K562 (cell line): ENCODE results near the gene KRTAP13-1. TPM values are rescaled to one million over a fixed set of nuclear protein-coding genes. Genes with fewer than 3 reads are reported as not detected.

Experiments
- ATAC-seq: fragments of 200-7000 bp; cut with Tn5 transposase; 3 replicates; pipeline ENCODE4 v1.9.1; 2020; ENCODE audit warnings: moderate library complexity
- BruUV-seq: library from RNA; stranded (reverse); fragments of 400-500 nt; replicated peaks from 2 replicates; lab custom pipeline; 2021; lab: Mats Ljungman, UMichigan
- CTCF ChIA-PET: fragments of 300-600 bp; formaldehyde crosslinking; extraction: SDS; loops from one replicate; lab custom pipeline; 2021; ENCODE audit warnings: low intra/inter-chr PET ratio; lab: Yijun Ruan, JAX
- POLR2A ChIA-PET: fragments of 300-600, 350-650 bp; sonication (Branson Sonifier 250); formaldehyde crosslinking; extraction: SDS; loops from one replicate; lab custom pipeline; 2021; ENCODE audit warnings: antibody characterized with exemption, inconsistent platforms; lab: Yijun Ruan, JAX
- DNase-seq, 4 experiments: peaks; one replicate each; pipeline versions ENCODE4 v3.0.0 to v3.0.0-alpha.2; 2011 to 2018; ENCODE audit warnings: low spot score in 3 of 4, mixed read lengths in 3 of 4; ENCODE audit errors: extremely low read depth in 1 of 4
- FAIRE-seq: peaks from 2 replicates; lab custom pipeline; 2011; peaks lifted over from hg19 to GRCh38; lab: Jason Lieb, UNC
- H2AFZ ChIP-seq: 2 replicates; pipeline ENCODE4 v1.6.0; 2011; ENCODE audit warnings: low read depth, low read length, control low read depth, inconsistent platforms
- H3K27ac ChIP-seq: fragments of 200-600 bp; 3 replicates; pipeline ENCODE4 v1.8.0; 2011; ENCODE audit warnings: low read depth, mild to moderate bottlenecking, control low read depth, inconsistent platforms, low read length, moderate library complexity, mixed read lengths; ENCODE audit errors: extremely low read depth
- H3K27me3 ChIP-seq, 2 experiments: fragments of 300-600 bp in 1 of 2; 2 replicates in 1 of 2; 3 replicates in 1 of 2; pipeline versions ENCODE4 v1.6.0 to v1.8.0; 2011; ENCODE audit warnings: inconsistent platforms in 2 of 2, low read length in 2 of 2, mild to moderate bottlenecking in 1 of 2, mixed read lengths in 1 of 2, moderate library complexity in 1 of 2; ENCODE audit not compliant: control insufficient read depth in 2 of 2, insufficient read depth in 2 of 2
- H3K36me3 ChIP-seq: fragments of 300-600 bp; 3 replicates; pipeline ENCODE4 v1.8.0; 2011; ENCODE audit warnings: mild to moderate bottlenecking, low read length, inconsistent platforms; ENCODE audit not compliant: control insufficient read depth, insufficient read depth
- H3K4me1 ChIP-seq, 2 experiments: fragments of 200-600 bp in 1 of 2; replicated peaks in 1 of 2; 2 replicates in 1 of 2; 3 replicates in 1 of 2; pipeline versions ENCODE4 v1.5.1 to v1.8.0; 2011; ENCODE audit warnings: inconsistent platforms in 2 of 2, low read length in 2 of 2, mild to moderate bottlenecking in 1 of 2, mixed read lengths in 1 of 2, moderate library complexity in 1 of 2; ENCODE audit not compliant: control insufficient read depth in 2 of 2, insufficient read depth in 2 of 2
- H3K4me2 ChIP-seq: 2 replicates; pipeline ENCODE4 v1.6.1; 2011; ENCODE audit warnings: low read length, control low read depth, inconsistent platforms, mixed read lengths; ENCODE audit not compliant: insufficient read depth
- H3K4me3 ChIP-seq: fragments of 200-600 bp; sonication (generic), shearing (Covaris generic); 2 replicates; pipeline ENCODE4 v1.5.1; 2016; ENCODE audit warnings: control low read depth, inconsistent platforms
- H3K79me2 ChIP-seq: fragments of 200-600 bp; 3 replicates; pipeline ENCODE4 v1.8.0; 2011; ENCODE audit warnings: low read length, inconsistent platforms; ENCODE audit not compliant: control insufficient read depth, insufficient read depth
- H3K9ac ChIP-seq, 2 experiments: 2 replicates each; pipeline versions ENCODE4 v1.6.0 to v1.6.1; 2011; ENCODE audit warnings: low read depth in 2 of 2, low read length in 2 of 2, control low read depth in 1 of 2, inconsistent platforms in 1 of 2, mild to moderate bottlenecking in 1 of 2, mixed read lengths in 1 of 2; ENCODE audit not compliant: insufficient read depth in 1 of 2
- H3K9me1 ChIP-seq: one replicate; pipeline ENCODE4 v1.6.0; 2011; ENCODE audit warnings: inconsistent platforms, mild to moderate bottlenecking, low read length, moderate library complexity; ENCODE audit not compliant: control insufficient read depth, insufficient read depth
- H3K9me3 ChIP-seq: replicated peaks from 2 replicates; pipeline ENCODE4 v1.5.1; 2011; ENCODE audit warnings: low read depth, low read length, inconsistent platforms; ENCODE audit not compliant: control insufficient read depth, insufficient read depth
- H4K20me1 ChIP-seq: replicated peaks from 2 replicates; pipeline ENCODE4 v1.6.1; 2011; ENCODE audit warnings: low read length, inconsistent platforms, mixed read lengths; ENCODE audit not compliant: control insufficient read depth, insufficient read depth
- ARID3B ChIP-seq: fragments of 250-450 bp; sonication (Bioruptor Pico); IDR thresholded peaks from 2 replicates; pipeline ENCODE4 v1.4.0; 2020; ENCODE audit warnings: borderline replicate concordance
- BRCA1 ChIP-seq, 2 experiments: fragments of 450-650 bp in 1 of 2; sonication (generic) in 1 of 2; formaldehyde crosslinking in 1 of 2; IDR thresholded peaks; 2 replicates each; pipeline versions ENCODE4 v1.5.0 to v1.6.1; 2017 to 2020; ENCODE audit warnings: mild to moderate bottlenecking in 1 of 2, missing genetic modification reagents in 1 of 2
- FOXA3 ChIP-seq, 2 experiments: fragments of 450-650 bp in 1 of 2; sonication (generic) in 1 of 2; formaldehyde crosslinking; IDR thresholded peaks in 1 of 2; conservative IDR thresholded peaks in 1 of 2; 2 replicates each; pipeline versions ENCODE4 v1.4.0 to v1.8.0; 2020 to 2022; ENCODE audit warnings: mild to moderate bottlenecking in 2 of 2, missing genetic modification reagents in 1 of 2
- HMG20B ChIP-seq: fragments of 250-450 bp; sonication (Bioruptor Pico); IDR thresholded peaks from 2 replicates; pipeline ENCODE4 v1.5.0; 2021; ENCODE audit warnings: mild to moderate bottlenecking
- HNRNPL ChIP-seq: fragments of 200-400 bp; formaldehyde crosslinking; IDR thresholded peaks from 2 replicates; pipeline ENCODE4 v1.6.1; 2017; ENCODE audit warnings: low read depth, mild to moderate bottlenecking, low read length
- MCM2 ChIP-seq: fragments of 450-650 bp; IDR thresholded peaks from 2 replicates; pipeline ENCODE4 v1.6.1; 2017; ENCODE audit warnings: low read depth, mild to moderate bottlenecking
- MLX ChIP-seq, 2 experiments: fragments of 450-650 bp in 1 of 2; sonication (generic) in 1 of 2; formaldehyde crosslinking; conservative IDR thresholded peaks; 2 replicates each; pipeline versions ENCODE4 v1.4.0 to v1.8.1; 2020 to 2022; ENCODE audit warnings: mild to moderate bottlenecking in 1 of 2, missing genetic modification reagents in 1 of 2
- MTA3 ChIP-seq: fragments of 450-650 bp; formaldehyde crosslinking; IDR thresholded peaks from 2 replicates; pipeline ENCODE4 v1.6.1; 2017; ENCODE audit warnings: mild to moderate bottlenecking, borderline replicate concordance
- POU5F1 ChIP-seq: fragments of 150-350 bp; IDR thresholded peaks from 2 replicates; pipeline ENCODE4 v1.6.1; 2014; ENCODE audit warnings: borderline replicate concordance, low read length, low read depth, mild to moderate bottlenecking; ENCODE audit not compliant: partially characterized antibody
- RBBP5 ChIP-seq: fragments of 200-600 bp; sonication (generic); IDR thresholded peaks from 2 replicates; pipeline ENCODE4 v1.6.1; 2012; ENCODE audit warnings: borderline replicate concordance, mild to moderate bottlenecking, low read length, control low read depth, inconsistent platforms; ENCODE audit not compliant: insufficient read depth, poor library complexity, severe bottlenecking
- RBM25 ChIP-seq: fragments of 200-400 bp; formaldehyde crosslinking; IDR thresholded peaks from 2 replicates; pipeline ENCODE4 v1.6.1; 2018; ENCODE audit warnings: low read length, low read depth, moderate library complexity; ENCODE audit not compliant: severe bottlenecking
- SETDB1 ChIP-seq: IDR thresholded peaks from one replicate; pipeline ENCODE4 v1.6.1; 2012; ENCODE audit warnings: low read length, control low read depth, inconsistent platforms
- TCFL5 ChIP-seq: fragments of 250-450 bp; sonication (Bioruptor Pico); conservative IDR thresholded peaks from 2 replicates; pipeline ENCODE4 v1.6.1; 2021; ENCODE audit warnings: mild to moderate bottlenecking, moderate library complexity, matching md5 sums
- VEZF1 ChIP-seq: fragments of 200-800 bp; sonication (Bioruptor generic); IDR thresholded peaks from 2 replicates; pipeline ENCODE4 v1.6.1; 2017; ENCODE audit warnings: missing genetic modification characterization, missing compliant biosample characterization
- ZBTB9 ChIP-seq: fragments of 450-650 bp; formaldehyde crosslinking; IDR thresholded peaks from 2 replicates; pipeline ENCODE4 v1.4.0; 2020; ENCODE audit warnings: mild to moderate bottlenecking, moderate library complexity
- ZNF174 ChIP-seq: fragments of 250-450 bp; sonication (Bioruptor Pico); IDR thresholded peaks from 2 replicates; pipeline ENCODE4 v1.4.0; 2020; ENCODE audit warnings: mild to moderate bottlenecking
- ZNF316 ChIP-seq: fragments of 450-650 bp; IDR thresholded peaks from 2 replicates; pipeline ENCODE4 v1.6.1; 2016
- ZSCAN29 ChIP-seq: fragments of 450-650 bp; IDR thresholded peaks from 2 replicates; pipeline ENCODE4 v1.6.1; 2017
- WGBS: fragments of 100-300 bp; shearing (Covaris generic); methylation state at CpG from one replicate; pipeline ENCODE4 v1.1.6; 2016; ENCODE audit warnings: low coverage, mixed read lengths; ENCODE audit not compliant: insufficient coverage; ENCODE audit errors: missing lambda C conversion rate; 5-methylcytosine and 5-hydroxymethylcytosine counted together
- in situ Hi-C: fragments of 300-500 bp; cut with MboI; formaldehyde crosslinking; loops from 4 replicates; pipeline ENCODE4 v1.15.0; 2018; ENCODE audit warnings: inconsistent platforms, mixed read lengths
- intact Hi-C: fragments of 100-400 bp; cut with micrococcal nuclease; formaldehyde crosslinking; loops from 2 replicates; pipeline ENCODE4 v1.14.2; 2022
- polyA plus RNA-seq, 8 experiments: library from polyadenylated mRNA; depleted of rRNA in 4 of 8; stranded (reverse) in 5 of 8; unstranded in 3 of 8; fragments of >200 nt; fragmentation: Nextera tagmentation in 2 of 8; fragmentation: Illumina TruSeq in 1 of 8; extraction: Ambion mirVana in 2 of 8; extraction: Trizol in 1 of 8; gene quantifications; 2 replicates each; pipeline versions ENCODE4 v1.2.1 to v1.2.3, GENCODE V29; 2011 to 2014; ENCODE audit warnings: inconsistent platforms in 1 of 8, missing spikeins in 1 of 8
- total RNA-seq, 7 experiments: library from RNA; depleted of rRNA in 6 of 7; stranded (reverse); fragments of >200 nt in 6 of 7; fragmentation: Illumina TruSeq in 2 of 7; extraction: Trizol in 2 of 7; gene quantifications; 2 replicates each; pipeline versions ENCODE4 v1.2.1 to v1.2.3, GENCODE V29; 2011 to 2021; ENCODE audit warnings: low replicate concordance in 1 of 7

Gene KRTAP13-1
- total and polyA plus RNA-seq, 9 of the 15 experiments (the other 6 are each of a cell fraction or from before 2014, with no cell fraction given), result not detected

GRCh38 chr21:30349572-30349971 is 46.3 kb upstream of the KRTAP13-1 start:
- Histone ChIP-seq H4K20me1 (no peaks in the 10 kb centered on the region), H3K4me3 (no peak overlapping the region), H3K27ac (no peak overlapping the region), H3K9ac (no peak overlapping the region), H3K4me2 (no peak overlapping the region), H2AFZ (no peak overlapping the region), H3K4me1 (no peaks in the 10 kb centered on the region), H3K36me3 (no peaks in the 10 kb centered on the region), H3K9me3 (no peaks in the 10 kb centered on the region), H3K9me1 (no peaks in the 10 kb centered on the region), H3K79me2 (no peaks in the 10 kb centered on the region), H3K27me3 (no peaks in the 10 kb centered on the region)
- no TSS peak for BruUV-seq
- in situ Hi-C loops, result no loop called here
- DNase-seq (no peak), FAIRE-seq (no peak), ATAC-seq (no peak)
- intact Hi-C loops, result no loop called here
- ChIA-PET CTCF (no interaction called here), POLR2A (interaction anchor here (0.5 kb wide), 1 partner anchor 54 kb away, joined by 3 read pairs; no protein-coding TSS in a partner anchor)
- WGBS, result 0% methylated on average over 3 of the region's 3 CpGs
- TF ChIP-seq SETDB1 (no peak), FOXA3 (CRISPR knock-in tag; conservative IDR thresholded peaks at IDR 0.05 in 1 of 2, IDR thresholded peaks at IDR 0.05 in 1 of 2) (no peak), MCM2 (no peak), BRCA1 (IDR thresholded peaks at IDR 0.05) (no peak), BRCA1 (CRISPR knock-in tag; IDR thresholded peaks at IDR 0.05) (no peak), MTA3 (no peak), RBM25 (no peak), VEZF1 (no peak), ARID3B (no peak), TCFL5 (no peak), HMG20B (CRISPR knock-in tag) (no peak), ZBTB9 (no peak), ZNF174 (CRISPR knock-in tag) (no peak), MLX (CRISPR knock-in tag; conservative IDR thresholded peaks at IDR 0.05) (no peak), POU5F1 (no peak), ZSCAN29 (no peak), HNRNPL (no peak), ZNF316 (no peak), RBBP5 (no peak)
